ENCODE results near the gene APPL2.

Gene APPL2

DNA sequence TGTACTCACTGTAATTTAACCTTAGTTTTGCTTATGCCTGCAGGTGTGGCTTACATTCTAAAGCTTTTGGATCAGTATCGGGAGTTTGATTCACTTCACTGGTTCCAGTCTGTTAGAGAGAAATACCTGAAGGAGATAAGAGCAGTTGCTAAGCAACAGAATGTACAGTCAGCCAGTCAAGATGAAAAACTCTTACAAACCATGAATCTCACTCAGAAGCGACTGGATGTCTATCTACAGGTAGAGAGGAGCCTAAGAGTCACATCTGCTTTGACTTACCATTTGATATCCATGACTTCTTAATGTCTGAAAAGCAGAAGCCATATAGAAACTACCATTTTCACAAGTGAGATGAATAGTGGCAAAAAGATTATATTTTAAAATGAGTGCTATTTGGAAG lies 71.9 kb downstream of the APPL2 start:
- Histone ChIP-seq H3K9me3 (ENCODE audit: control insufficient read depth, low read length) (no peaks in the 10 kb centered on the region), H3K4me1 (ENCODE audit: control insufficient read depth, insufficient read depth, low read length, poor library complexity, severe bottlenecking) (no peaks in the 10 kb centered on the region), H3K27me3 (replicated peaks; ENCODE audit: control insufficient read depth, insufficient read depth, low read length, poor library complexity, severe bottlenecking) (no peaks in the 10 kb centered on the region), H3K36me3 (ENCODE audit: control insufficient read depth, insufficient read depth, low read length) (peaks cover 61% of the 10 kb centered on the region), H3K27ac (ENCODE audit: insufficient read depth, low read length, poor library complexity, severe bottlenecking) (no peak overlapping the region), H3K4me3 (ENCODE audit: insufficient read depth, low read depth, low read length, poor library complexity, severe bottlenecking) (no peak overlapping the region)
- DNase-seq, result no peak

DNA sequence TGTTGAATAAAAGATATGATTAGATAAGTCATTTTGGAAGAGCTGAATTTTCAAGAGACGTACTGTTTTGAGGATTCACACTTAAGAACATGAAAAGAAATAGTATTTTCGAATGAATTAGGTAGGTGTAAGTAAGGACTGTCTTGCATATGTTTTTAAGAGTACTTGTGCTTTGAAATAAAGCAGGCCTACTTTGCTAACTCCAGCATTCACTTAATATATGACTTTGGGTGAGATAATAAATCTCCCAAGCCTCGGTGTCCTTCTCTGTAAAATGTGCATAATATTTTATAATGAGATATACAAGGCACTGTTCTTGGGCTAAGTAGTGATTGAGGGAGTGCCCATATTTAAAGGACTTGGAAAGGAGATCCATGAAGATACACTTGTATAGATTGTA lies 73.8 kb downstream of the APPL2 start:
- no peaks in the 10 kb centered on the region for H3K27me3 ChIP-seq (replicated peaks; ENCODE audit: control insufficient read depth, insufficient read depth, low read length, poor library complexity, severe bottlenecking)
- no peak overlapping the region for H3K4me3 ChIP-seq (ENCODE audit: insufficient read depth, low read depth, low read length, poor library complexity, severe bottlenecking)
- peaks cover 65% of the 10 kb centered on the region for H3K36me3 ChIP-seq (ENCODE audit: control insufficient read depth, insufficient read depth, low read length)
- no peaks in the 10 kb centered on the region for H3K4me1 ChIP-seq (ENCODE audit: control insufficient read depth, insufficient read depth, low read length, poor library complexity, severe bottlenecking)
- DNase-seq, result no peak
- H3K27ac ChIP-seq (ENCODE audit: insufficient read depth, low read length, poor library complexity, severe bottlenecking), result no peak overlapping the region
- no peaks in the 10 kb centered on the region for H3K9me3 ChIP-seq (ENCODE audit: control insufficient read depth, low read length)

DNA sequence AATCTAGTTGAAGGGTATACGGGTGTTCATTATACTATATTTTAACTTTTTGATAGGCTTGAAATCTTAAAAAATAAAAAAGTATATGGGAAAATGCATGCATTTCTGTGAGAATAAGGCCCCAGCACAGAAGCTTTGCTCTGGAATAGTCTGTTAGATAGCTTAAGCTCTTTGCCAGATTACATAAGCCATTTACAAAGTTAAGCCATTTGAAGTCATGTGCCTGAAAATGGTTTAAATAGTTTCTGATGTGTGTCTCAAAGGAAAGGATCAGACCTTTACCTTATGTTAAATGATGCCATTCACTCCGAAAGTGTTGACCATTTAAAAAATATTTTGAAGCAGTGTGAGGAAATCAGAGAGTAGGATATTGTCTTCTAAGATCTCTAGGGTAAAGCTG lies 77.1 kb downstream of the APPL2 start:
- Histone ChIP-seq H3K27ac (ENCODE audit: insufficient read depth, low read length, poor library complexity, severe bottlenecking) (no peak overlapping the region), H3K27me3 (replicated peaks; ENCODE audit: control insufficient read depth, insufficient read depth, low read length, poor library complexity, severe bottlenecking) (no peaks in the 10 kb centered on the region), H3K36me3 (ENCODE audit: control insufficient read depth, insufficient read depth, low read length) (peaks cover 52% of the 10 kb centered on the region), H3K9me3 (ENCODE audit: control insufficient read depth, low read length) (no peaks in the 10 kb centered on the region), H3K4me3 (ENCODE audit: insufficient read depth, low read depth, low read length, poor library complexity, severe bottlenecking) (no peak overlapping the region), H3K4me1 (ENCODE audit: control insufficient read depth, insufficient read depth, low read length, poor library complexity, severe bottlenecking) (no peaks in the 10 kb centered on the region)
- no peak for DNase-seq

DNA sequence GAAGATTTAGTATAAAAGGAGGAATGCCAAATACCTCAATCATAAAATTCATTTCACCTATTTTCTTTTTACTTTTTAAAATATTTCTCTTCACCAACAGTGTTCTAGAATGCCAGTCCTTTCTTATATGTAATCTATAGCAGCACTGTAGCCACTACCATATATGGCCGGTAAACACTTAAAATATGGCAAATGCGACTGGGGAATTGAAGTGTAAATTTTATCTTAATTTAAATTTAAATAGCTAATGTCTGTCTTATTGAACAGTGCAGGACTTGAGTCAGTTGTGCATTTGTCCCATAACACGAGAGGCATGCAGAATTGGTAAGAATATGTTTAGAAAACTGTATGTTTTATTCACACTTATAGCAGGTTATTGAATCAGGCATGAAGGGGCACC lies 78.4 kb downstream of the APPL2 start:
- H3K4me1 ChIP-seq (ENCODE audit: control insufficient read depth, insufficient read depth, low read length, poor library complexity, severe bottlenecking), result no peaks in the 10 kb centered on the region
- DNase-seq, result no peak
- H3K9me3 ChIP-seq (ENCODE audit: control insufficient read depth, low read length), result no peaks in the 10 kb centered on the region
- H3K27me3 ChIP-seq (replicated peaks; ENCODE audit: control insufficient read depth, insufficient read depth, low read length, poor library complexity, severe bottlenecking), result no peaks in the 10 kb centered on the region
- peaks cover 47% of the 10 kb centered on the region for H3K36me3 ChIP-seq (ENCODE audit: control insufficient read depth, insufficient read depth, low read length)
- no peak overlapping the region for H3K27ac ChIP-seq (ENCODE audit: insufficient read depth, low read length, poor library complexity, severe bottlenecking)
- H3K4me3 ChIP-seq (ENCODE audit: insufficient read depth, low read depth, low read length, poor library complexity, severe bottlenecking), result no peak overlapping the region

- H3K4me1 ChIP-seq (ENCODE audit: control insufficient read depth, insufficient read depth, low read length, poor library complexity, severe bottlenecking), result no peaks in the 10 kb centered on the region
- no peak overlapping the region for H3K4me3 ChIP-seq (ENCODE audit: insufficient read depth, low read depth, low read length, poor library complexity, severe bottlenecking)
- peaks cover 48% of the 10 kb centered on the region for H3K36me3 ChIP-seq (ENCODE audit: control insufficient read depth, insufficient read depth, low read length)
- H3K27me3 ChIP-seq (replicated peaks; ENCODE audit: control insufficient read depth, insufficient read depth, low read length, poor library complexity, severe bottlenecking), result no peaks in the 10 kb centered on the region
- H3K27ac ChIP-seq (ENCODE audit: insufficient read depth, low read length, poor library complexity, severe bottlenecking), result no peak overlapping the region
- DNase-seq, result no peak
- H3K9me3 ChIP-seq (ENCODE audit: control insufficient read depth, low read length), result no peaks in the 10 kb centered on the region
These were observed 79.7 kb downstream of the APPL2 start for GRCh38 chr12:105156260-105156659.

DNA sequence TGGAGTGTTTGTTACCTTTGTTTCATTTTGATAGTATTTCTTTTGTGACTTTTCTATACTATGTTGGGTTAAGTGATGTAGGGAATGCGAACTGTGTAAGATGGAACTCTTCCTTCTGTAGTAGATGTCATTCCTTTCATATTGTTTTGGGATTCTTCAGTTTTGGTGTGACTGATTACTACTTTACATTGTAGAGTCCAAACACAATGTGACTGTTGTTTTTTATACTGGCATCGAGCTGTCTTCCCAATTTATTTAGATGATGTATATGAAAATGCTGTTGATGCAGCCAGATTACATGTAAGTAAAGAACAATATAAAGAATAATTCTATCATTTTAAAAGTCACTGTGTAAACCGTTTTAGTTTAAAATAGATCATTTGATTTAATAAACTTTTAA lies 93.7 kb downstream of the APPL2 start:
- Histone ChIP-seq H3K36me3 (ENCODE audit: control insufficient read depth, insufficient read depth, low read length) (peaks cover 44% of the 10 kb centered on the region), H3K9me3 (ENCODE audit: control insufficient read depth, low read length) (no peaks in the 10 kb centered on the region), H3K4me1 (ENCODE audit: control insufficient read depth, insufficient read depth, low read length, poor library complexity, severe bottlenecking) (no peaks in the 10 kb centered on the region), H3K4me3 (ENCODE audit: insufficient read depth, low read depth, low read length, poor library complexity, severe bottlenecking) (no peak overlapping the region), H3K27me3 (replicated peaks; ENCODE audit: control insufficient read depth, insufficient read depth, low read length, poor library complexity, severe bottlenecking) (no peaks in the 10 kb centered on the region), H3K27ac (ENCODE audit: insufficient read depth, low read length, poor library complexity, severe bottlenecking) (no peak overlapping the region)
- no peak for DNase-seq

- H3K36me3 ChIP-seq (ENCODE audit: control insufficient read depth, insufficient read depth, low read length), result peaks cover 43% of the 10 kb centered on the region
- H3K9me3 ChIP-seq (ENCODE audit: control insufficient read depth, low read length), result no peaks in the 10 kb centered on the region
- no peaks in the 10 kb centered on the region for H3K27me3 ChIP-seq (replicated peaks; ENCODE audit: control insufficient read depth, insufficient read depth, low read length, poor library complexity, severe bottlenecking)
- no peak overlapping the region for H3K4me3 ChIP-seq (ENCODE audit: insufficient read depth, low read depth, low read length, poor library complexity, severe bottlenecking)
- no peak overlapping the region for H3K27ac ChIP-seq (ENCODE audit: insufficient read depth, low read length, poor library complexity, severe bottlenecking)
- no peaks in the 10 kb centered on the region for H3K4me1 ChIP-seq (ENCODE audit: control insufficient read depth, insufficient read depth, low read length, poor library complexity, severe bottlenecking)
- no peak for DNase-seq
These were observed 94.6 kb downstream of the APPL2 start for GRCh38 chr12:105141320-105141922.

GRCh38 chr12:105138248-105138647 lies 97.7 kb downstream of the APPL2 start:
- Histone ChIP-seq H3K4me1 (ENCODE audit: control insufficient read depth, insufficient read depth, low read length, poor library complexity, severe bottlenecking) (no peaks in the 10 kb centered on the region), H3K9me3 (ENCODE audit: control insufficient read depth, low read length) (no peaks in the 10 kb centered on the region), H3K4me3 (ENCODE audit: insufficient read depth, low read depth, low read length, poor library complexity, severe bottlenecking) (no peak overlapping the region), H3K36me3 (ENCODE audit: control insufficient read depth, insufficient read depth, low read length) (peaks cover 46% of the 10 kb centered on the region), H3K27ac (ENCODE audit: insufficient read depth, low read length, poor library complexity, severe bottlenecking) (no peak overlapping the region), H3K27me3 (replicated peaks; ENCODE audit: control insufficient read depth, insufficient read depth, low read length, poor library complexity, severe bottlenecking) (no peaks in the 10 kb centered on the region)
- no peak for DNase-seq

Measured in effector memory CD4-positive, alpha-beta T cell (primary cell).